GM12878 (cell line): ENCODE measurements around the gene MAT2B. TPM values are rescaled to one million over a fixed set of nuclear protein-coding genes. Genes with fewer than 3 reads are reported as not detected.
A peak's percentile ranks its signal among the peaks of the same experiment; 100 is the strongest.

Experiments
- ATAC-seq: fragments of 200-7000 bp; cut with Tn5 transposase; 3 replicates; pipeline ENCODE4 v1.9.1; 2020; ENCODE audit warnings: mild to moderate bottlenecking, moderate library complexity
- BruUV-seq: library from RNA; stranded (reverse); fragments of 400-500 nt; replicated peaks from 2 replicates; lab custom pipeline; 2021; lab: Mats Ljungman, UMichigan
- CTCF ChIA-PET: fragments of 300-600 bp; sonication (Branson Sonifier 250); formaldehyde crosslinking; extraction: SDS; loops from one replicate; lab custom pipeline; 2021; ENCODE audit warnings: inconsistent platforms; lab: Yijun Ruan, JAX
- POLR2A ChIA-PET: fragments of 350-600 bp; formaldehyde crosslinking; extraction: SDS; loops from one replicate; lab custom pipeline; 2021; ENCODE audit warnings: inconsistent platforms; lab: Charles Lee
- RAD21 ChIA-PET: fragments of 300-600 bp; sonication (Branson Sonifier 250); formaldehyde crosslinking; loops from one replicate; lab custom pipeline; 2023; ENCODE audit warnings: antibody characterized with exemption; ENCODE audit not compliant: unreplicated experiment; lab: Charles Lee
- SMC1A ChIA-PET: fragments of 300-600 bp; sonication (Branson Sonifier 250); formaldehyde crosslinking; loops from one replicate; lab custom pipeline; 2023; ENCODE audit not compliant: unreplicated experiment, uncharacterized antibody; lab: Charles Lee
- DNase-seq: peaks from one replicate; pipeline ENCODE4 v3.0.0-alpha.2; 2011; ENCODE audit warnings: low read depth, low spot score
- FAIRE-seq: peaks from 3 replicates; lab custom pipeline; 2011; peaks lifted over from hg19 to GRCh38; lab: Jason Lieb, UNC
- H2AFZ ChIP-seq: 2 replicates; pipeline ENCODE4 v1.6.0; 2011; ENCODE audit warnings: low read depth, low read length, control low read depth; ENCODE audit not compliant: control insufficient read depth
- H3K27ac ChIP-seq: 2 replicates; pipeline ENCODE4 v1.5.1; 2011; ENCODE audit warnings: control low read depth; ENCODE audit not compliant: control insufficient read depth, insufficient read depth
- H3K27me3 ChIP-seq, 2 experiments: replicated peaks in 1 of 2; 2 replicates each; pipeline versions ENCODE4 v1.6.0 to v1.6.1; 2011; ENCODE audit warnings: low read length in 1 of 2; ENCODE audit not compliant: control insufficient read depth in 2 of 2, insufficient read depth in 2 of 2
- H3K36me3 ChIP-seq, 2 experiments: 2 replicates each; pipeline ENCODE4 v1.5.1; 2011; ENCODE audit warnings: low read length in 1 of 2; ENCODE audit not compliant: control insufficient read depth in 2 of 2, insufficient read depth in 2 of 2
- H3K4me1 ChIP-seq: 2 replicates; pipeline ENCODE4 v1.6.1; 2011; ENCODE audit warnings: mild to moderate bottlenecking, low read length, moderate library complexity, mixed read lengths; ENCODE audit not compliant: control insufficient read depth, insufficient read depth
- H3K4me2 ChIP-seq: 2 replicates; pipeline ENCODE4 v1.6.0; 2011; ENCODE audit warnings: control low read depth; ENCODE audit not compliant: control insufficient read depth, insufficient read depth
- H3K4me3 ChIP-seq: fragments of 200-600 bp; sonication (generic); 2 replicates; pipeline ENCODE4 v1.5.1; 2016
- H3K79me2 ChIP-seq: 2 replicates; pipeline ENCODE4 v1.6.0; 2011; ENCODE audit warnings: low read length; ENCODE audit not compliant: control insufficient read depth, insufficient read depth
- H3K9ac ChIP-seq: 2 replicates; pipeline ENCODE4 v1.8.0; 2011; ENCODE audit warnings: low read length, control low read depth, mixed read lengths; ENCODE audit not compliant: control insufficient read depth, insufficient read depth
- H3K9me3 ChIP-seq: replicated peaks from 3 replicates; pipeline ENCODE4 v1.5.1; 2011; ENCODE audit warnings: mild to moderate bottlenecking, low read length; ENCODE audit not compliant: control insufficient read depth, insufficient read depth
- H4K20me1 ChIP-seq: 2 replicates; pipeline ENCODE4 v1.6.0; 2011; ENCODE audit not compliant: control insufficient read depth, insufficient read depth
- NFIC ChIP-seq: IDR thresholded peaks from 2 replicates; pipeline ENCODE4 v1.6.1; 2012; ENCODE audit warnings: low read depth, mild to moderate bottlenecking, inconsistent platforms, low read length, moderate library complexity
- RAD51 ChIP-seq: fragments of 450-650 bp; IDR thresholded peaks from 2 replicates; pipeline ENCODE4 v1.6.1; 2016; ENCODE audit warnings: moderate library complexity, mild to moderate bottlenecking, inconsistent platforms
- TARDBP ChIP-seq: IDR thresholded peaks from 2 replicates; pipeline ENCODE4 v1.6.1; 2016; ENCODE audit warnings: borderline replicate concordance
- ZBTB11 ChIP-seq: fragments of 450-650 bp; formaldehyde crosslinking; IDR thresholded peaks from 2 replicates; pipeline ENCODE4 v1.5.0; 2022; ENCODE audit warnings: mild to moderate bottlenecking, missing genetic modification characterization
- ZBTB33 ChIP-seq: fragments of 450-650 bp; IDR thresholded peaks from 2 replicates; pipeline ENCODE4 v1.6.1; 2017; ENCODE audit warnings: mild to moderate bottlenecking
- WGBS: methylation state at CpG from one replicate; pipeline ENCODE4 v1.1.6; 2016; ENCODE audit warnings: low lambda C conversion rate; ENCODE audit not compliant: insufficient replicate concordance, insufficient coverage; ENCODE audit errors: missing lambda C conversion rate; 5-methylcytosine and 5-hydroxymethylcytosine counted together
- in situ Hi-C: fragments of 300-500 bp; cut with MboI; formaldehyde crosslinking; loops from 9 replicates; pipeline ENCODE4 v1.14.3; 2018; ENCODE audit warnings: mixed read lengths
- intact Hi-C: fragments of 100-400 bp; cut with micrococcal nuclease; formaldehyde crosslinking; loops from one replicate; pipeline ENCODE4 v1.14.2; 2022; ENCODE audit not compliant: unreplicated experiment
- polyA plus RNA-seq, 11 experiments: library from polyadenylated mRNA; depleted of rRNA in 4 of 11; unstranded in 6 of 11; stranded (reverse) in 5 of 11; fragments of >200 nt; fragmentation: Nextera tagmentation in 4 of 11; fragmentation: Illumina TruSeq in 1 of 11; extraction: Ambion mirVana in 4 of 11; extraction: Trizol in 1 of 11; gene quantifications; 1 replicate in 1 of 11; 2 replicates in 10 of 11; pipeline versions ENCODE4 v1.2.1 to v1.2.3, GENCODE V29; 2011 to 2016; ENCODE audit warnings: inconsistent platforms in 2 of 11, missing spikeins in 2 of 11, low read depth in 1 of 11
- total RNA-seq, 4 experiments: library from RNA; depleted of rRNA in 3 of 4; stranded (reverse); fragments of >200 nt in 3 of 4; fragmentation: Illumina TruSeq in 1 of 4; extraction: Trizol in 1 of 4; gene quantifications; 2 replicates each; pipeline versions ENCODE4 v1.2.1 to v1.2.3, GENCODE V29; 2013 to 2021

MAT2B gene
- total and polyA plus RNA-seq, 10 of the 15 experiments (the other 5 are each of a cell fraction or from before 2014, with no cell fraction given) = 43.2 to 122 (median 63.7) TPM

- DNase-seq (no peak), ATAC-seq (no peak), FAIRE-seq (no peak)
- no peaks in the 10 kb centered on the region for H3K27me3 ChIP-seq
- RAD21 ChIA-PET = interaction anchor here (0.7 to 2.7 kb wide), 2 partner anchors 34 to 42 kb away, joined by 4 to 7 read pairs; no protein-coding TSS in a partner anchor
- no peaks in the 10 kb centered on the region for H4K20me1 ChIP-seq
- no peak for TF ChIP-seq ZBTB33
- no peak for TF ChIP-seq NFIC
- TF ChIP-seq ZBTB11 (CRISPR knock-in tag) = no peak
- TF ChIP-seq RAD51 = 0 out of 2 replicates have a peak, but pooled peaks have one; percentile 13
- TF ChIP-seq TARDBP = no peak
- 0% methylated on average over 8 of the region's 8 CpGs for WGBS
- peaks cover 3% of the 10 kb centered on the region; the same call in 1 of the 2 replicates for H3K4me1 ChIP-seq
- H3K4me3 ChIP-seq = peak overlapping the region; percentile 66
- POLR2A ChIA-PET = interaction anchor here (3.3 kb wide), 1 partner anchor 46 kb away, joined by 45 read pairs; the partner anchor contains the start of genes HMMR and NUDCD2
- H3K36me3 ChIP-seq = peaks cover 0 to 2% of the 10 kb centered on the region in 2 experiments; a peak in 1 of 4 replicates
- in situ Hi-C loops = no loop called here
- no TSS peak for BruUV-seq
- H3K27ac ChIP-seq = peak overlapping the region; percentile 43
- H3K79me2 ChIP-seq = peaks cover 66% of the 10 kb centered on the region
- CTCF ChIA-PET = interaction anchor here (1.0 kb wide), 1 partner anchor 33 kb away, joined by 4 read pairs; no protein-coding TSS in a partner anchor
- H2AFZ ChIP-seq = no peak overlapping the region
- peak overlapping the region; percentile 56 for H3K4me2 ChIP-seq
- no peaks in the 10 kb centered on the region for H3K9me3 ChIP-seq
- intact Hi-C loops = loop anchor here (5.0 kb wide), 1 partner anchor 409 kb away; no protein-coding TSS in a partner anchor
- SMC1A ChIA-PET = interaction anchor here (0.7 to 1.6 kb wide), 5 partner anchors 33 to 67 kb away, joined by 3 to 7 read pairs (median 3); partner anchors contain the start of genes HMMR and NUDCD2
- peak overlapping the region; percentile 93 for H3K9ac ChIP-seq
Measured at GRCh38 chr5:163506726-163507125, 1.3 kb downstream of the MAT2B start.
